Fibroblast of lung (primary cell): ENCODE data around the gene ZMYND19. TPM values are rescaled to one million over a fixed set of nuclear protein-coding genes. Genes with fewer than 3 reads are reported as not detected.

Experiments
- DNase-seq, 2 donors: peaks; one replicate each; pipeline versions ENCODE4 v3.0.0 to v3.0.0-alpha.2; 2010; ENCODE audit warnings: low read depth in 2 of 2
- H2AFZ ChIP-seq: 2 replicates; pipeline ENCODE4 v1.5.1; 2012; ENCODE audit warnings: low read length, control low read depth, inconsistent platforms
- H3K27ac ChIP-seq: 2 replicates; pipeline ENCODE4 v1.5.1; 2011; ENCODE audit warnings: low read length, control low read depth; ENCODE audit not compliant: insufficient read depth
- H3K27me3 ChIP-seq: 2 replicates; pipeline ENCODE4 v1.5.1; 2011; ENCODE audit warnings: mild to moderate bottlenecking, low read length; ENCODE audit not compliant: control insufficient read depth, insufficient read depth
- H3K36me3 ChIP-seq: 2 replicates; pipeline ENCODE4 v1.5.1; 2011; ENCODE audit warnings: low read length; ENCODE audit not compliant: control insufficient read depth, insufficient read depth
- H3K4me1 ChIP-seq: 2 replicates; pipeline ENCODE4 v1.5.1; 2011; ENCODE audit warnings: low read length; ENCODE audit not compliant: control insufficient read depth, insufficient read depth; ENCODE audit errors: extremely low read depth
- H3K4me2 ChIP-seq: 2 replicates; pipeline ENCODE4 v1.5.1; 2011; ENCODE audit warnings: low read length, control low read depth; ENCODE audit not compliant: insufficient read depth; ENCODE audit errors: extremely low read depth
- H3K4me3 ChIP-seq, 4 experiments: fragments of 200-600 bp in 1 of 4; sonication (generic) in 1 of 4; replicated peaks in 1 of 4; 2 replicates each; pipeline ENCODE4 v1.5.1; 2011 to 2016; ENCODE audit warnings: low read length in 4 of 4, low read depth in 3 of 4, mild to moderate bottlenecking in 3 of 4, control low read depth in 2 of 4, inconsistent platforms in 1 of 4, mixed read lengths in 1 of 4; ENCODE audit not compliant: insufficient read depth in 1 of 4; ENCODE audit errors: control extremely low read depth in 1 of 4
- H3K79me2 ChIP-seq: 2 replicates; pipeline ENCODE4 v1.5.1; 2012; ENCODE audit warnings: mild to moderate bottlenecking, low read length, inconsistent platforms; ENCODE audit not compliant: control insufficient read depth, insufficient read depth
- H3K9ac ChIP-seq: 2 replicates; pipeline ENCODE4 v1.5.1; 2011; ENCODE audit warnings: mild to moderate bottlenecking, low read length, control low read depth; ENCODE audit not compliant: insufficient read depth
- H3K9me3 ChIP-seq: 2 replicates; pipeline ENCODE4 v1.5.1; 2012; ENCODE audit warnings: low read depth, low read length; ENCODE audit not compliant: control insufficient read depth, insufficient read depth
- H4K20me1 ChIP-seq: 2 replicates; pipeline ENCODE4 v1.5.1; 2011; ENCODE audit warnings: low read length; ENCODE audit not compliant: control insufficient read depth, insufficient read depth; ENCODE audit errors: extremely low read depth
- EZH2 ChIP-seq: IDR thresholded peaks from 2 replicates; pipeline ENCODE4 v1.5.1; 2012; ENCODE audit warnings: low read length, control low read depth, mild to moderate bottlenecking; ENCODE audit errors: missing control alignments
- polyA plus RNA-seq, 2 donors: library from polyadenylated mRNA; depleted of rRNA in 1 of 2; stranded (reverse) in 1 of 2; unstranded in 1 of 2; fragments of >200 nt; gene quantifications; 2 replicates each; pipeline ENCODE4 v1.2.1, GENCODE V29; 2011 to 2012; ENCODE audit warnings: missing spikeins in 1 of 2
- total RNA-seq: library from RNA; depleted of rRNA; stranded (reverse); fragments of >200 nt; gene quantifications from 2 replicates; pipeline ENCODE4 v1.2.1, GENCODE V29; 2014
- TF ChIP-seq, protein P1 (sequence below), 2 donors: IDR thresholded peaks in 1 of 2; conservative IDR thresholded peaks in 1 of 2; 1 replicate in 1 of 2; 2 replicates in 1 of 2; pipeline ENCODE4 v1.5.1; 2011 to 2012; ENCODE audit warnings: low read length in 2 of 2, control low read depth in 1 of 2, inconsistent platforms in 1 of 2, low read depth in 1 of 2, mild to moderate bottlenecking in 1 of 2

ZMYND19 gene
- total and polyA plus RNA-seq, 2 donors (not counting 1 experiment from before 2014, with no cell fraction given) = 11.2 to 12.7 TPM

DNA sequence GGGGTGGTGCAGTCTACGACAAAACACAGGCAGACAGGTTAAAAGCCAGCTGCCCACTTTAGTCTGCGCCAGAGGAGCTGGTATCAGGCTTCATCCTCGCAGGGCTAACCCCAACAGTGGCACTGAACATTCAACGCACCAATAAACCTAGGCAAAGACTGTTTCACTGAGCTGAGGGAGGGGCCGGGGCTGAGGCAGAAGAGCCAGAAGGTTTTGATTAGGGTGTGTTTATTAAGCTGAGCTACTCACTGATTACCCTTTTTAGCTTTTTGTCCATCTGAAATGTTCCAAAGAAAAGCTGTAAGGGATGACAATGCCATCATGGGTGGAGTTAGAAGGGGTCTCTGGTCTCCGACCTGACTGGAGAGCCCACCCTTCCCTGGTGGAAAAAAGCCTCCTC, 1.4 kb downstream of the ZMYND19 start:
- H3K27ac ChIP-seq = no peak overlapping the region
- no peak for TF ChIP-seq EZH2
- TF ChIP-seq, protein P1, sequence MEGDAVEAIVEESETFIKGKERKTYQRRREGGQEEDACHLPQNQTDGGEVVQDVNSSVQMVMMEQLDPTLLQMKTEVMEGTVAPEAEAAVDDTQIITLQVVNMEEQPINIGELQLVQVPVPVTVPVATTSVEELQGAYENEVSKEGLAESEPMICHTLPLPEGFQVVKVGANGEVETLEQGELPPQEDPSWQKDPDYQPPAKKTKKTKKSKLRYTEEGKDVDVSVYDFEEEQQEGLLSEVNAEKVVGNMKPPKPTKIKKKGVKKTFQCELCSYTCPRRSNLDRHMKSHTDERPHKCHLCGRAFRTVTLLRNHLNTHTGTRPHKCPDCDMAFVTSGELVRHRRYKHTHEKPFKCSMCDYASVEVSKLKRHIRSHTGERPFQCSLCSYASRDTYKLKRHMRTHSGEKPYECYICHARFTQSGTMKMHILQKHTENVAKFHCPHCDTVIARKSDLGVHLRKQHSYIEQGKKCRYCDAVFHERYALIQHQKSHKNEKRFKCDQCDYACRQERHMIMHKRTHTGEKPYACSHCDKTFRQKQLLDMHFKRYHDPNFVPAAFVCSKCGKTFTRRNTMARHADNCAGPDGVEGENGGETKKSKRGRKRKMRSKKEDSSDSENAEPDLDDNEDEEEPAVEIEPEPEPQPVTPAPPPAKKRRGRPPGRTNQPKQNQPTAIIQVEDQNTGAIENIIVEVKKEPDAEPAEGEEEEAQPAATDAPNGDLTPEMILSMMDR (conservative IDR thresholded peaks at IDR 0.05 in 1 of 2, IDR thresholded peaks at IDR 0.05 in 1 of 2; ENCODE audit: low read depth in 1 of 2, low read length in 2 of 2) = no peak
- DNase-seq = no peak
- peak overlapping the region; percentile 99 for H3K4me2 ChIP-seq
- no peak overlapping the region for H3K9ac ChIP-seq
- H3K4me1 ChIP-seq = peaks cover 4% of the 10 kb centered on the region
- H3K79me2 ChIP-seq = peaks cover 18% of the 10 kb centered on the region
- H2AFZ ChIP-seq = no peak overlapping the region
- H3K27me3 ChIP-seq = no peaks in the 10 kb centered on the region
- no peaks in the 10 kb centered on the region for H3K9me3 ChIP-seq
- peak overlapping the region; percentile 54 to 75 (median 72) for H3K4me3 ChIP-seq
- H3K36me3 ChIP-seq = peaks cover 18% of the 10 kb centered on the region
- H4K20me1 ChIP-seq = no peaks in the 10 kb centered on the region

DNA sequence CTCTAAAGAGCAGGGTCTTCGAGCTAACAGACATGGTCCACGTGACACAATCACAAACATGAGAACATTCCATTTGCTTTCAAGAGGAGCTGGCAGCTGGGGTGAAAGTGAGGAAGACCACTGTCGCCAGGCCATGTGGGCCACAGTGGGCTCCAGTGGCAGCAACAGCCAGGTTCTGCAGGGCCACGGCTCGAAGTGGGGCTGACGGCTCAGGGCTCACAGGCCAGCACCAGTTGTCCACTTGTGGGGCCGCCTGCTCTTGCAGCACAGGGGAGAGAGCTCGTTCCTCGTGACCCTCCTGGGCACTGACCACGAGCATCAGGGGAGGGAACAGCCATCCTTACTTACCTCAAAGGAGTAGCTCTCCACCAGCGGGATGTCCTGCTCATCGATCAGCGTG, 2.0 kb downstream of the ZMYND19 start:
- no peak overlapping the region for H3K9ac ChIP-seq
- peaks cover 4% of the 10 kb centered on the region for H3K4me1 ChIP-seq
- no peak overlapping the region for H2AFZ ChIP-seq
- H3K36me3 ChIP-seq = peaks cover 21% of the 10 kb centered on the region
- DNase-seq = no peak
- peaks cover 18% of the 10 kb centered on the region for H3K79me2 ChIP-seq
- no peak overlapping the region for H3K4me3 ChIP-seq
- H3K4me2 ChIP-seq = no peak overlapping the region
- H3K9me3 ChIP-seq = no peaks in the 10 kb centered on the region
- no peaks in the 10 kb centered on the region for H3K27me3 ChIP-seq
- TF ChIP-seq, protein P1 (conservative IDR thresholded peaks at IDR 0.05 in 1 of 2, IDR thresholded peaks at IDR 0.05 in 1 of 2; ENCODE audit: low read depth in 1 of 2, low read length in 2 of 2) = no peak
- TF ChIP-seq EZH2 = no peak
- no peak overlapping the region for H3K27ac ChIP-seq
- no peaks in the 10 kb centered on the region for H4K20me1 ChIP-seq

DNA sequence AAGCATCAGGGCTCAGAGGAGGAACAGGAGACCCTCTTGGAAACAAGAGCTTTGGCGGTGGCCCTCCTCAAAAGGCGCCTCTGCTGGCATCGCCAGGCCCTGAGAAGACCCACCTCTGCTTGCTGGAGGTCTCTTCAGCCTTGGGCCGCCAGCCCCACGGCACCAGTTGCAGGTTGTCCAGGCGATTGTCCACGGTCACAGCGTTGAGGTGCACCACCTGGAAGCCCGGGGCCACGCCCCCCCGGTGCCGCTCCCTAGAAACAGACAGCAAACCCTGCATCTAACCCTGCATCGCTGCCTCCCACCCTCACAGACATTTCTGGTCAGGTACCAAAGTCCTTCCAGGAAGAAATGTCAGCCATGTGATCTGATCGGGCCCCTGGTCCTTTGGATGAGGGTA, 3.5 kb downstream of the ZMYND19 start:
- H3K4me1 ChIP-seq = peaks cover 4% of the 10 kb centered on the region
- no peak for DNase-seq
- no peaks in the 10 kb centered on the region for H4K20me1 ChIP-seq
- no peaks in the 10 kb centered on the region for H3K9me3 ChIP-seq
- H3K36me3 ChIP-seq = peaks cover 28% of the 10 kb centered on the region
- H3K27me3 ChIP-seq = no peaks in the 10 kb centered on the region
- H3K27ac ChIP-seq = no peak overlapping the region
- TF ChIP-seq EZH2 = no peak
- TF ChIP-seq, protein P1 (conservative IDR thresholded peaks at IDR 0.05 in 1 of 2, IDR thresholded peaks at IDR 0.05 in 1 of 2; ENCODE audit: low read depth in 1 of 2, low read length in 2 of 2) = no peak
- no peak overlapping the region for H3K4me3 ChIP-seq
- H2AFZ ChIP-seq = no peak overlapping the region
- H3K79me2 ChIP-seq = peaks cover 18% of the 10 kb centered on the region
- H3K4me2 ChIP-seq = no peak overlapping the region
- H3K9ac ChIP-seq = no peak overlapping the region
